ENCODE data around the gene NAPA.
A peak's percentile ranks its signal among the peaks of the same experiment; 100 is the strongest.

The NAPA gene

DNA sequence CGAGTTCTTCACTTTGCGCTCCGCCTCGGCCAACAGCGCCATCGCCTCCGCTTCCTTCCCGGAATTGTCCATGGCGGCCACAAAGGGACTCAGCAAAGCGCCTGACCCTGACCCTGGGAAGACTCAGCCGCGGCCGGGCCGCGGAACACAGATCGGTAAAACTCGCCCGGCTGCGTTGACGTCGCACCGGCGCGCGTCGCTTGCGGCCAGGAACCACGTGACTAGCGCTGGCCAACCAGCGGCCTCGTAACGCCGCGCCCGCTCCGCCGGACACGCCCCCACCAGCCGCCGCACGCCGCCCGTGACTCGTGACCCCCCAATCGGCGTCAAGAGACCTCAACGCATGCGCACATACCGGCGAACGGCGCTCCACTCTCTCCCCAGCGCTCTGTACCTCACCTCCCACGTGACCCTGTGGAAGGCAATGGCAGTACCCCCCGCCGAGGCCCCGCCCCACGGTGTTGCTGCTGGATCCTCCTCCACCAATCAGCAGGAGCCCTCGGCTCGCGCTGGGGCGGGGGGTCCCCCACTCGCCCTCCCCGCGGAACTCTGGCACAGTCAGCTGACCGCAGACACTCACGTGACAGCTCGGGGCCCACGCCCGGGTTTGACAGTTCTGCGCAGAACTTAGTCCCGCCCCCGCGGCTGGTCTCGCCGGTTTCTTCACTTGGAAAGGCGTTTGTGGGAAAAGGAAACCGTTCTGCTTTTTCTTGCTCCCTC is at the start of gene NAPA:
Gene NAPA, minus strand, starts transcription at position 195 of the 720 bp plus-strand sequence. Its CDS starts 123 bp downstream, at position 72.
- DNase-seq (ENCODE audit: low read depth in 1 of 2, low spot score in 1 of 2): peak; percentile 100

DNA sequence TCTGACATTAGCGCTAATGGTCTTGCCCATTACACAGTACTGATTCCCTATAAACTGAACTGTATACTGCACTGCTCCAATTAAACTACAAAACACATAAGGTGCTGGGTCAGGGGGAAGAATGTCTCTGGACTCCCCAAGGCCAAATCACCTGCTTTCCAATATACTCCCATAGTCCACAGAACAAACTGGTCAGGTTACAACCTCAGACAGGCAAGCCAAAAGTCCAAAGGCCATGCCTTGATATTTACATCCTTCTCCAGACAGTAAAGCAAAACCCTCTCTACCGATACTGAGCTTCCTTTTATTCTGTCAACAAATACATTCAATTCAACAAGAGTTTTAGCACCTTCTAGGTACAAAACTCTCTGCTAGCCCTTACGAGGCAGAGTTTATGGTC is 49.2 kb upstream of the NAPA start:
- DNase-seq (ENCODE audit: low read depth in 1 of 2, low spot score in 1 of 2): no peak

DNA sequence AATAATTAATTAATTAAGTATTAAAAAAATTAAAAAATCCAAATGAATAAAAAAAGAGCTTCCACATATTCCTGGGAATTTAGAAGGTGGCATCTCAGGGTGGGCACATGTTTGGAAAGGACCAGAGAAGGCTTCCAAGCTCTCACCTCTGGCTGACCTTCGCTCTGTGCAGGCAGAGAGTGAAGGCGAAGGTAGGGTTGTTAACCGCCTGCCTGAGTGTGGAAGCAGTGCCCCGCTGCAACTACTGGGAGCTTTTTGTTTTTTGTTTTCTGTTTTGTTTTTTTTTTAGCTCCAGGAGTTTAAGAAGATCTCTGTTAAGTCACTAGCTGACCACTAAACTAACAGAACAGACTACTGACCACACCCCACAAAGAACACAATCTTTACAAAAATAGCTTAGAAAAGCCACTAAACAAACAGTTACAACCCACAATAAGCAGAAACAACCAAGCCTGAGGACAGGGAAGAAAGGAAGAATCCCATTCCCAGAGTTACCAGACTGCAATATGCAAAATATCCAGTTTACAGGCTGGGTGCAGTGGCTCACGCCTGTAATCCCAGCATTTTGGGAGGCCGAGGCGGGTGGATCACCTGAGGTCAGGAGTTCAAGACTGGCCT is 46.7 kb upstream of the NAPA start:
- no peak for DNase-seq (ENCODE audit: low read depth in 1 of 2, low spot score in 1 of 2)

DNA sequence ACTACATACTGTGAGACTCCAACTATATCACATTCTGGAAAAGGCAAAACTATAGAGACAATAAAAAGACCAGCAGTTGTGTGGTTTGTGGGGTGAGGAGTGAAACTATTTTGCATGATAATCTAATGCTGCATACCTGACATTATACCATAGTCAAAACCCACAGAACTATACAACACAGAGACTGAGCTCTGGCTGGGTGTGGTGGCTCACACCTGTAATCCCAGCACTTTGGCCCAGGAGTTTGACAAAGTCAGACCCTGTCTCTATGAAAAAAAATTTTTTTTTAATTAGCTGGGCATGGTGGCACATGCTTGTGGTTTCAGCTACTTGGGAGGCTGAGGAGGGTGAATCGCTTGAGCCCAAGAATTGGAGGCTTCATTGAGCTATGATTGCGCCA is 46.1 kb upstream of the NAPA start:
- DNase-seq (ENCODE audit: low read depth in 1 of 2, low spot score in 1 of 2): no peak

DNA sequence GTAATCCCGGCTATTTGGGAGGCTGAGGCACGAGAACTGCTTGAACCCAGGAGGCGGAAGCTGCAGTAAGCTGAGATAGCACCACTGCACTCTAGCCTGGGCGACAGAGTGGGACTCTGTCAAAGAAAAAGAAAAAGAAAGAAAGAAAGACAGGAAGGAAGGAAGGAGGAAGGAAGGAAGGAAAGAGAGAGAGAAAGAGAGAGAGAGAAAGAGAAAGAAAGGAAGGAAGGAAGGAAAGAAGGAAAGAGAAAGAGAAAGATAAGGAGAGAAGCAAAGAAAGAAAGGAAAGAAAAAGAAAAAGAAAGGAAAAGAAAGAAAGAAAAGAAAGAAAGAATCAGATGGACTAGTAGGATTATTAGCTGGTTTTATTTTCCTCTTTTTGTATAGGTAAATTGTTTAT is 35.3 kb upstream of the NAPA start:
- DNase-seq (ENCODE audit: low read depth in 1 of 2, low spot score in 1 of 2): no peak

DNA sequence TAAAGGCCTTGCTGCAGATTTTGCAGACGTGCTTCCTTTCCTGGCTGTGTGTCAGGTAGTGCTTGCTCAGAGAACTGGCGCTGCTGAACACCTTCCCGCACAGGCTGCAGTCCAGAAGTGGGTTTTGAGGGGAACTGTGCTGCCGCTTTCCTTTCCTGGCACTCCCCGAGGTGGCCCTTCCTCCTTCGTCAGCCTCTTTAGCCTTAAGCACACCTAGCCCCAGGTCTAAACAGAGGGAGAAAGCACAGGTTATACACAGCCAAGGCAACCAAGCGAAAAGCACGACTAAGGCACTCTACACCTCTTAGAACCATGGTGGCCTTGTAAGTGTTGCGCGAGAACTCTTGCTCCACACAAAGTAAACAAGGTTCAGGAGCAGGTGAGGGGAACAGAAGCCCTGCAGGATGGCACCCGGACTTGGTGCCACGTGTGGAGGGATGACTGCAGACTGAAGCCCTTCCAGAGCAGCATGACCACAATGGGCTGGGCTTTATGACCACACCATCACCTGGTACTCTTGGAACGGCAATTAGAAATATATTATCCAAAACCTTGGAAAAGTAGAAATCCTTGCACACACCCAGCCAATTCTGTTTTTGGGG is 34.5 kb upstream of the NAPA start:
- DNase-seq (ENCODE audit: low read depth in 1 of 2, low spot score in 1 of 2): no peak

DNA sequence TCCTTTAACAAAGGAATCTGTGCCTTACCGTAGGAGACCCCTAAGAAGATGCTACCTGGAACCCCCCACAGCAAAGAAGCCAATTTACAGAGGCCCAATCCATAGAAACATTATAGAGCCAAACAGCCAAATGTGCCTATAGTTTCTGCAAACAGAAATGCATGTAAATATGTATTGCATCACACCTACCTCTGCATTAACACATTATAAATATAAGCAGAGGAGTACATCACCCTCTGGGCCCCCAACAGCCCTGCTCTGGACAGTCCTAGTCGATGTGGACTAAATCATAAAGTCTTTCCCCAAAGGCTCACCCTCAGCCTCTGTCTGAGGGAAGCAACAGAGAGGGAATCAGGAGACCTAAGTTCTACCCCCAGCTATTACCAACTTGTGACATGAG is 32.3 kb upstream of the NAPA start:
- no peak for DNase-seq (ENCODE audit: low read depth in 1 of 2, low spot score in 1 of 2)

DNA sequence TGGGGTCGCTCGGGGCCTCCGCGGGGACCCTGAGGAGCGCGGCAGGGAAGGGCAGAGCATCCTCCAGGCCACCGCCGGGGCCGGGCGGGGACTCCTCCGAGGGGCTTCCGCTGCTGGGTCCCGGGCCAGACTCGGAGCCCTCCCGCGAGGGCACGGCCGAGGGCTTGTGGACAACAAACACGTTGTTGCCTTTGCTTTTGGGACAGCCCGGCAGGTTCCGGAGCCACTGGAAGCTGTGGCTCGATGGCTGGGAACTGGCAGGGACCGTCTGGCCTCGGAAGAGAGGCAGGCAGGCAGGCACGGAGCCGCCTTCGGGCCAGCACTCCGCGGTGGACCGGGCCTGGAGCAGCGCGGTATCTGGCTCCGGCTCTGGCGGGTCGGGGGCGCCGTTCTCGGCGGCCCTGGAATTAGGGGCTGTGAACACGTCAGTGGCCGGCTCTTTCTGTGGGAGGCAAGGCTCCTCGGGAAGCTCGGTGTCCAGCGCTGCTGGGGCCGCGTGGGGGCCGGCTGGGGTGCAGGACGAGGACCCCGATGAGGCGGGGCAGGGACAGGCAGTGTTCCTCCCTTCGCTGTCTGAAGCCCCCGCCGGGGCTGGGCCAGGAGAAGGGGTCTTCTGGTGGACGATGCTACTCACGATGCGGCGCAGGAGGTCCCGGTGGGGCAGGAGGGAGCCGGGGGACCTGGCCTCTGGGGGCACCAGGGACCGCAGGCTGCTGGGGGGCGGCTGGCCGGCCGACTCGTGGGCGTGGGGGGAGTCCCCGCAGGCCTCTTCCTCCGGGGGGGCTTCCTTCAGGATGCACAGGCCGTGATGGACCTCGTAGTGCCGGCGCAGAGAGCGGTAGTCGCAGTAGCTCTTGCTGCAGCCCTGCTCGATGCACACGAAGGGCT is 30.4 kb upstream of the NAPA start:
- no peak for DNase-seq (ENCODE audit: low read depth in 1 of 2, low spot score in 1 of 2)

DNA sequence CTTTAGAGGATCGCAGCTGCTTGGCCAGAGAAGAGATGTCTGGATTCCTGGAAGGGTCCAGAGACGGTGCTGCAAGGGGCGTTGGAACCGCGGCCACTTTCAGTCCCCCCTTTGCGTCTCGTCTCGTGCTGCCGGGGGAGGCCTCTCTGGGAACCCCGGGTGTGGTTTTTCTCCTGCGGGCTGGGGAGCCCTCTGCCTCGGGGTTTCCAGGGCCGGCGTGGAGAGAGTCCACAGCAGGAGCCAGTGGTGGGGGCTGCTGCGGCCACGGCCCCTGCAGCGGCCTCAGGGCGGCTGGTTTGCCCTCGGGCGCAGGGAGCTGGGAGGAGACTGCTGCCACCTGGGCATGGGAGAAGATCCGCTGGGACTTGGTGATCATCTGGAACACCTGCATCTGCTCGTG is 29.6 kb upstream of the NAPA start:
- no peak for DNase-seq (ENCODE audit: low read depth in 1 of 2, low spot score in 1 of 2)

DNA sequence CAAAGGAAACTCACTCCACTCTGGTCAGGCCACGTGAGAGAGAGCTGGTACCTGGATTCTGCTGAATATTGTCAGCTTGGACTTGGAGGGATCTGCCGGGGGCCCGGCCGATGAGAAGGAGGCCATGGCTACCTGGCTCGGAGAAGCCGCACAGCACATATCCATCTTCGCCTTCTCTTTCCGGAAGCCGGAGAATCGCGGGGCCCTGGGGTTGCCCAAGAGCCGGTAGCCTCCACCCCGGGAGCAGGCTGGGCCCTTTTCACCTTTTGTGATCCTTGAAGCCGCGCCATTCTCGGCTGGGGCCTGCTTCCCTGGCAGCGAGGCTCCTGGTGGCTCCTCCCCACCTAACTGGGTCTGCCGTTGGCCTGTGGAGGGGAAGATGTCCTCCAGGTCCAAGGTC is 29.2 kb upstream of the NAPA start:
- no peak for DNase-seq (ENCODE audit: low read depth in 1 of 2, low spot score in 1 of 2)

DNA sequence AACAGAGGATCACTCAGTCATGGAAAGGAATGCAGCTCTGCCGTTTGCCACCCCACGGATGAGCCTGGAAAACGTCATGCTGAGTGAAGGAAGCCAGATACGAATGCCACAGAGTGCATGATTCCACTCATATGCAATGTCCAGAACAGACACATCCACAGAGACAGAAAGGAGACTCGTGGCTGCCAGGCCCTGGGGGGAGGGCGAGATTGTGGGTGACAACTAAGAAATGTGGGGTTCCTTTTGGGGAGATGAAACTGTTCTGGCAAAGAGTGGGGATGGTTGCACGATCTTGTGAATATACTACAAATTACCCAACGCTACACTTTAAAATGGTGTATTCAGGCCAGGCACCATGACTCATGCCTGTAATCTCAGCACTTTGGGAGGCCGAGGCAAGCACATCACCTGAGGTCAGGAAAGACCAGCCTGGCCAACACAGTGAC is 27.2 kb upstream of the NAPA start:
- no peak for DNase-seq (ENCODE audit: low read depth in 1 of 2, low spot score in 1 of 2)

DNA sequence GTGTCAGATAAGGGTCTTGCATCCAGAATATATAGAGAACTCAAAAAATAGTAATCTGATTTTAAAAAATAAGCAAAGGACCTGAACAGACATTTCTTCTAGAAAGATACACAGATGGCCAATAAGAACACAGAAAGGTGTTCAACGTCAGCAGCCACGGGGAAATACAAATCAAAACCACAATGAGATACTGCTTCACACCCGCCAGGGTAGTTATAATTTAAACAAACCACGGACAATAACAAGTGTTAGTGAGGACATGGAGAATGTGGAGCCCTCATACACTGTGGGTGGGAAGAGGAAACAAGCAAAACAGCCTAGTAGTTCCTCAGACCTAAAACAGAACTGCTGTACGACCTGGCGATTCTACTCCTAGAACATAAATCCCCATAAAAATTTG is 26.7 kb upstream of the NAPA start:
- DNase-seq (ENCODE audit: low read depth in 1 of 2, low spot score in 1 of 2): peak in 1 of 2 donors; percentile 5

DNA sequence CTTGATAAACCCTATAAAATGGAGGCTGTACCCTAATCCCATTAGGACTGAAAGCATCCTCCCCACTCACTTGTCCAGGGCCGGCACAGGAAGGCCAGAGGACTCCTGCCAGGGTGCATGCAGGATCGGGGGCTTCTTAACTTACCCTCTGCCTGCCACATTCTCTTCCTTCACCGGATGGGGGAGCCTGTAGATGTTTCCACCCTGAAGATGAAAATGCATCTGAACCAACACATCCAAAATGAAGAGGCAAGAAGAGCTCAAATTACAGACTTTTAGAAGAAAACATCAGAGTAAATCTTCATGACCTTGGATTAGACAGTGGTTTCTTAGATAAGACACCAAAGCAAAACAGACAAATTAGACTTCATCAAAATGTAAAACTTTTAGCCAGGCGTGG is 25.9 kb upstream of the NAPA start:
- DNase-seq (ENCODE audit: low read depth in 1 of 2, low spot score in 1 of 2): no peak

DNA sequence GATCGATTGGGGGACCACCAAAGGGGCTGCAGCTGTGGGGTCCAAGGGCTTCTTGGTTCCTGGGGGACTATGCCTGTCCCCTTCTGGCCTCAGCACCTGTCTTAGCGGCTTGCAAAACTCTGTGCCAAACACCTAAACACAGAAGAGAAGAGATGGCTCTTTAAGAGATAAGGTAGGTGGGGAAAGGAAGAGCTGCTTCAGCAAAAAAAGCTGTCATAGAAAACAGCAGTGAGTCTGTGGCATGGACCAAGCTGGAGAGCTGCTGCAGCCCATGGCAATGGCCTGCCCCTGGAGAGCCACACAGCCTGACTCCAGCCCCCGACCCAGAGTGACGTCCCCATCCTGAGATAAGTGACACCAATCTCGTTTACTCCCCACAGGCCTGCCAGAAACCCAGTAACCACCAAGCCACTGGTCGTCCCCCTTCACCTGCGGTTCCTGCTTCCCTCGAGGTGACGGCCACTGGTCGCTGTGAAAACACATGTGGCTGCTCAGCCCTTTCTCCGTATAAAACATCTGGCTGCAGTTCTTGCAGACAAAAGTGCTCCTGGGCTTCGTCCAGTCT is 25.0 kb upstream of the NAPA start:
- DNase-seq (ENCODE audit: low read depth in 1 of 2, low spot score in 1 of 2): no peak

DNA sequence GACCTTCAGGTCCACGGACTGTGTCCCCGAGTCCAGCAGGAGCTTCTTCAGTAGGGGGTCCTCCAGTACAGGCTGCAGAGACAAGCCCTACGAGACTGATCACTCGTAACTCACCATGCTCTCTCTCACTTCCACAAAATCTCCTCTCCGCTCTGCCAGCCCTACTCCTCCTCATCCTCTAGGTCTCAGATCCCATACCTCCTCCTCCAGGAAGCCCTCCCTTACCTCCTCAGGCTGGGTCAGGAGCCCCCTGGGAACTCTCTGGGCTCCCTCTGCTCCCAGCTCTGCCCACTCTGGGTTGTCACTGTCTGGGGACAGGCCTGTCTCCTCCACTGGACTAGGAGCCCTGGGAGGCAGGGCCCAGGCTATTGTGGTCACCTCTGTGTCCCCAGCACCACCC is 23.9 kb upstream of the NAPA start:
- DNase-seq (ENCODE audit: low read depth in 1 of 2, low spot score in 1 of 2): no peak

DNA sequence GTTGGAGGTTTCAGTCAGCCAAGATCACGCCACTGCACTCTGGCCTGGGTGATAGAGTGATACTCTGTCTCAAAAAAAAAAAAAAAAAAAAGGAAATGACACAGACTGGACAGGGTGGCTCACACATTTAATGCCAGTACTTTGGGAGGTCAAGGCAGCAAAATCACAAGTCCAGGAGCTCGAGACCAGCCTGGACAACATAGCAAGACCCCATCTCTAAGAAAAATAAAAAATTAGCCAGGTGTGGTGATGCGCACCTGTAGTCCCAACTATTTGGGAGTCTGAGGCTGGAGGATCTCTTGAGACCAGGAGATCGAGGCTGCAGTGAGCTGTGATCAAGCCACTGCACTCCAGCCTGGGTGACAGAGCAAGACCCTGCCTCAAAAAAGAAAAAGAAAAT is 22.6 kb upstream of the NAPA start:
- DNase-seq (ENCODE audit: low read depth in 1 of 2, low spot score in 1 of 2): no peak

DNA sequence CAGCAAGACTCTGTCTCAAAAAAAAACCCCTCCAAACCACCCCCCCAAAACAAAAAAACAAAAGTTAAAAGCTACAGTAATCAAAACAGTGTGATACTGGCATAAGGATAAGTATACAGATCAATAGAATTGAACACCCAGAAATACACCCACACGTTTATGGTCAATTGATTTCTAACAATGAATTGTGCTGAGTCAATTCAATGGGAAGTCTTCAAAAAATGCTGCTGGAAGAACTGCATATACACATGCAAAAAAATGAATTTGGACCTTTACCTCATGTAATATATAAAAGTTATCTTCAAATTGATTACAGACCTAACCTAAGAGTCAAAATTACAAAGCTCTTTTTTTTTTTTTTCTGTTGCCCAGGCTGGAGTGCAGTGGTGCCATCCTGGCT is 19.8 kb upstream of the NAPA start:
- DNase-seq (ENCODE audit: low read depth in 1 of 2, low spot score in 1 of 2): no peak

DNA sequence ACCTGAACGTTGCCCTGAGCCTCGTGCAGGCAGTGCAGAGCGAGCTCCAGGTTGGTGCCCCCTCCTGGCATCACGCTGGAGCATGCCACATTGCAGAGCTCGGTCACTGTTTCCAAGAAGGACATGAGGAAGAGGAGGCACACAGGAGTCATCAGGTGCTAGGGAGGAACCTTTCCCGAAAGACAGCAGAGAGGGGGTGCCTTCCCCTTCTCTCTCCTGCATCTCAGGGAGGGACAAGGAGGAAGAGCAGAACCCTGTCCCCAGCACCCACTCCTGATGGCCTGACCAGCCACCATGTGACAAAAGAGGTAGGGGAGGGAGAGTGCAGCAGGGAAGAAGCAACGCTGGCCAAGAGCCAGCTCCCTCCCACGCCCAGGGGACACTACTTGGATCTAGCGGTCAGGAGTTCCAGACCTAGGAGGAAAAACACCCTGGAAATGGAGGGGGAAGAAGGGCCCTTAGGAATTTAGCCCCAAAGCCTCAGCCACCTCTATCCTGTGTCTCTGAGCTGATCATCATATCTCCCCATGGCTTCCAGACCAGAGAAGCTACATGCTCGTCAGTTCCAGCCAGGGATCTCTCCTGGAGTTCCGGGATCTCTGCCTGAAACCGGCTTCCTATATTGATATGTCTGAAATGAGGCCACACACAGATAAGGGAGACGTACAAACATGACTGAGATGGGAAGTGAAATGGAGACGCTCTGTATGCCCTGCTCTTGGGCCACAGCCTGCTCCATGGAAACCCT is 17.0 kb upstream of the NAPA start:
- DNase-seq (ENCODE audit: low read depth in 1 of 2, low spot score in 1 of 2): no peak

DNA sequence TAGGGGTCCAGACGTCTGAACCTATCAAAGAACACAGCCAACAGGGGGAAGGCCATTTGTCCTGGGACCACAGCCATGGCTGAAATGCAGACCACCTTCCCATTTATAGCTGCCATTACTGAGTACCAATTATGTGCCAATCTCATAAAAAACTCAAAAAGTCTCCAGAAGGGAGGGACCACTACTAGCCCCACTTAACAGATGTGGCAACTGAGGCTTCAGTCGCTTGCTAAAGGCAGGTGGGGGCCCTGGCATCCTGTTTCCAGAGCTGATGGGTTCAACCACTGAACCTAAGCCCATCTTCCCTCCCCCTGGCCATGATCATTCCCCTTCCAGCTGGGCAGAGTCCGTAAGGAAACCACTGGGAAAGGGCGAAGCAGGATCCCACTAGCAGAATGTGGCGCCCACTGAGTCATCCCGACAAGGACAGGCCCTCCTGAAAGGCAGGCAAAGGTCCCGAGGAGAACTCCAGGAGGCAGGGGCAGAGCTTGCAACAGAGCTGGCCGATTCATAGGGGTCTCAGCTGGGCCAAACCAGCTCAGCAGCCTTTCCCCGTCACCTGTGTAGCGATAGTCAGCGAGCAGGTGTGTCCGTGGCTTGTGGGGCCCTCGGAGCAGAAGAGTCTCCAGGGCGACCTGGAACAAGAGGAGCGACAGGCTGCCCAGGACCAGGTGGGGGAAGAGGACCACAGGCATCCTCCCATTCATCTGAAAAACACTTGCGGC is 14.3 kb upstream of the NAPA start:
- no peak for DNase-seq (ENCODE audit: low read depth in 1 of 2, low spot score in 1 of 2)

DNA sequence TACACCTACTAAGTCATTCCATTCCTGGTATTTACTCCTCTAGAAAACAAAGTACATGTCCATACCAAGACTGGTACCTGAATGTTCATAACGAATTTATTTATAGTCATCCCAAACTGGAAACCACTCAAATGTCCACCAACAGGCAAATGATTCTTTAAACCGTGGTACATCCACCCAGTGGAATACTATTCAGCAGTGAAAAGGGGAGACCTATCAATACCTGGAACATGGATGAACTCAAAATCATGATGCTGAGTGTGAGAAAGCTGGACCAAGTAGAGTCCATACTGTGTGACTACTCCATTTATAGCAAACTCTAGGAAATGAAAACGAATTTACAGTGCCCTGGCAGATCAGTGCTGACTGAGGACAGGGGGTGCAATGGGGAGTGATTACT is 11.9 kb upstream of the NAPA start:
- DNase-seq (ENCODE audit: low read depth in 1 of 2, low spot score in 1 of 2): no peak
